HCT116 (cell line): ENCODE results near the gene PRKCD.

Experiments used
- CEBPB ChIP-seq: IDR thresholded peaks from 2 replicates; pipeline ENCODE4 v1.6.1; 2012; ENCODE audit warnings: low read depth
- CTCF ChIP-seq, 3 experiments: fragments of 200-600 bp in 1 of 3; sonication (generic) in 1 of 3; IDR thresholded peaks in 2 of 3; conservative IDR thresholded peaks in 1 of 3; 2 replicates each; pipeline ENCODE4 v1.5.1; 2012 to 2017; ENCODE audit warnings: low read depth in 2 of 3, low read length in 2 of 3, antibody characterized with exemption in 1 of 3, borderline replicate concordance in 1 of 3, control low read depth in 1 of 3, mild to moderate bottlenecking in 1 of 3, mixed read lengths in 1 of 3, mixed run types in 1 of 3, moderate library complexity in 1 of 3; ENCODE audit not compliant: insufficient read depth in 1 of 3
- FOSL1 ChIP-seq: IDR thresholded peaks from 2 replicates; pipeline ENCODE4 v1.6.1; 2012; ENCODE audit warnings: low read depth
- MAX ChIP-seq: IDR thresholded peaks from 2 replicates; pipeline ENCODE4 v1.6.1; 2012
- POLR2A ChIP-seq: IDR thresholded peaks from 2 replicates; pipeline ENCODE4 v1.7.0; 2011; ENCODE audit warnings: borderline replicate concordance; ENCODE audit not compliant: insufficient read depth, insufficient read length; ENCODE audit errors: extremely low read depth
- POLR2AphosphoS5 ChIP-seq: IDR thresholded peaks from 2 replicates; pipeline ENCODE4 v1.6.1; 2011; ENCODE audit warnings: mild to moderate bottlenecking, low read depth, low read length, moderate library complexity
- TCF7L2 ChIP-seq: IDR thresholded peaks from 2 replicates; pipeline ENCODE4 v1.7.0; 2011; ENCODE audit warnings: borderline replicate concordance, inconsistent platforms; ENCODE audit not compliant: insufficient read depth, insufficient read length; ENCODE audit errors: extremely low read depth
- ZNF274 ChIP-seq: fragments of 200-500 bp; sonication (Bioruptor generic); IDR thresholded peaks from 2 replicates; pipeline ENCODE4 v1.6.1; 2014; ENCODE audit warnings: mild to moderate bottlenecking, low read depth, low read length, inconsistent platforms

- TF ChIP-seq POLR2A (no peak), POLR2AphosphoS5 (no peak), CTCF (IDR thresholded peaks at IDR 0.05 in 2 of 3, conservative IDR thresholded peaks at IDR 0.05 in 1 of 3; ENCODE audit: borderline replicate concordance in 1 of 3, insufficient read depth in 1 of 3, low read depth in 2 of 3, low read length in 2 of 3) (no peak), MAX (no peak), CEBPB (no peak), FOSL1 (no peak), ZNF274 (no peak), TCF7L2 (no peak)
Measured at GRCh38 chr3:53154881-53155285, 6.1 kb upstream of the PRKCD start.
